Smooth muscle cell (in vitro differentiated cells): ENCODE measurements around the gene DAPK1. TPM values are rescaled to one million over a fixed set of nuclear protein-coding genes. Genes with fewer than 3 reads are reported as not detected.

Experiments
- DNase-seq: peaks from one replicate; lab custom pipeline; 2025; ENCODE audit not compliant: unreplicated experiment; lab: John Stamatoyannopoulos, UW
- H2AFZ ChIP-seq: fragments of 200-600 bp; sonication (generic); 2 replicates; pipeline ENCODE4 v1.6.0; 2016; ENCODE audit warnings: antibody characterized with exemption, low read depth, mild to moderate bottlenecking
- H3F3A ChIP-seq: fragments of 200-600 bp; sonication (generic); 2 replicates; pipeline ENCODE4 v1.6.0; 2017; ENCODE audit warnings: antibody characterized with exemption, low read depth
- H3K27ac ChIP-seq: fragments of 200-600 bp; sonication (generic); 2 replicates; pipeline ENCODE4 v1.5.1; 2016; ENCODE audit warnings: low read depth, mild to moderate bottlenecking
- H3K27me3 ChIP-seq: fragments of 200-600 bp; sonication (generic); 2 replicates; pipeline ENCODE4 v1.6.1; 2016; ENCODE audit warnings: low read depth, mild to moderate bottlenecking
- H3K36me3 ChIP-seq: fragments of 200-600 bp; sonication (generic); 2 replicates; pipeline ENCODE4 v1.5.1; 2016; ENCODE audit warnings: low read depth
- H3K4me1 ChIP-seq: fragments of 200-600 bp; sonication (generic); 2 replicates; pipeline ENCODE4 v1.5.1; 2016; ENCODE audit warnings: low read depth
- H3K4me2 ChIP-seq: fragments of 200-600 bp; sonication (generic); 2 replicates; pipeline ENCODE4 v1.6.0; 2016; ENCODE audit warnings: mild to moderate bottlenecking
- H3K4me3 ChIP-seq: fragments of 200-600 bp; sonication (generic); 2 replicates; pipeline ENCODE4 v1.5.1; 2016; ENCODE audit warnings: mild to moderate bottlenecking
- H3K79me2 ChIP-seq: fragments of 200-600 bp; sonication (generic); 2 replicates; pipeline ENCODE4 v1.6.0; 2016; ENCODE audit warnings: low read depth, mild to moderate bottlenecking
- H3K9ac ChIP-seq: fragments of 200-600 bp; sonication (generic); 2 replicates; pipeline ENCODE4 v1.6.0; 2016; ENCODE audit warnings: low read depth
- H3K9me3 ChIP-seq: fragments of 200-600 bp; sonication (generic); replicated peaks from 2 replicates; pipeline ENCODE4 v1.5.1; 2016; ENCODE audit warnings: low read depth
- H4K20me1 ChIP-seq: fragments of 200-600 bp; sonication (generic); 2 replicates; pipeline ENCODE4 v1.6.0; 2016; ENCODE audit warnings: low read depth
- WGBS: methylation state at CpG from one replicate; pipeline ENCODE4 v1.1.7; 2016; ENCODE audit warnings: low lambda C conversion rate; 5-methylcytosine and 5-hydroxymethylcytosine counted together
- polyA plus RNA-seq: library from polyadenylated mRNA; unstranded; fragments of >200 nt; fragmentation: Nextera tagmentation; extraction: Ambion mirVana; gene quantifications from 2 replicates; pipeline ENCODE4 v1.2.1, GENCODE V29; 2016
- total RNA-seq: library from RNA; depleted of rRNA; stranded (reverse); fragments of >200 nt; gene quantifications from 2 replicates; pipeline ENCODE4 v1.2.3, GENCODE V29; 2014
- TF ChIP-seq, protein P1 (sequence below): fragments of 200-600 bp; sonication (generic); IDR thresholded peaks from 2 replicates; pipeline ENCODE4 v1.5.1; 2017; ENCODE audit warnings: borderline replicate concordance, mild to moderate bottlenecking, antibody characterized with exemption; ENCODE audit not compliant: insufficient read depth, poor library complexity, severe bottlenecking

Gene DAPK1
- total RNA-seq (17.6 and 20.3 TPM in 2 replicates), polyA plus RNA-seq (11.3 and 12.6 TPM in 2 replicates)

DNA sequence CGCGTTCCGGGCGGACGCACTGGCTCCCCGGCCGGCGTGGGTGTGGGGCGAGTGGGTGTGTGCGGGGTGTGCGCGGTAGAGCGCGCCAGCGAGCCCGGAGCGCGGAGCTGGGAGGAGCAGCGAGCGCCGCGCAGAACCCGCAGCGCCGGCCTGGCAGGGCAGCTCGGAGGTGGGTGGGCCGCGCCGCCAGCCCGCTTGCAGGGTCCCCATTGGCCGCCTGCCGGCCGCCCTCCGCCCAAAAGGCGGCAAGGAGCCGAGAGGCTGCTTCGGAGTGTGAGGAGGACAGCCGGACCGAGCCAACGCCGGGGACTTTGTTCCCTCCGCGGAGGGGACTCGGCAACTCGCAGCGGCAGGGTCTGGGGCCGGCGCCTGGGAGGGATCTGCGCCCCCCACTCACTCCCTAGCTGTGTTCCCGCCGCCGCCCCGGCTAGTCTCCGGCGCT, at the start of gene DAPK1:
TSS of gene DAPK1 (plus strand) at position 264 of the 442 bp plus-strand sequence. CDS start 1,211 bp downstream, outside the sequence.
- Histone ChIP-seq H2AFZ (peak within 1 kb of the TSS; percentile 88), H3K27me3 (peaks cover 8% of the 10 kb centered on the region), H3K9me3 (no peaks in the 10 kb centered on the region), H3K4me2 (peak within 1 kb of the TSS; percentile 98), H3K4me3 (peak within 1 kb of the TSS; percentile 77), H3K79me2 (peaks cover 15% of the 10 kb centered on the region), H4K20me1 (peaks cover 6% of the 10 kb centered on the region), H3K27ac (no peak within 1 kb of the TSS), H3F3A (peaks cover 5% of the 10 kb centered on the region), H3K4me1 (peaks cover 14% of the 10 kb centered on the region), H3K9ac (peak within 1 kb of the TSS; percentile 57), H3K36me3 (no peaks in the 10 kb centered on the region)
- DNase-seq: no peak
- under 1% methylated on average over 34 of the region's 55 CpGs for WGBS
- TF ChIP-seq, protein P1, sequence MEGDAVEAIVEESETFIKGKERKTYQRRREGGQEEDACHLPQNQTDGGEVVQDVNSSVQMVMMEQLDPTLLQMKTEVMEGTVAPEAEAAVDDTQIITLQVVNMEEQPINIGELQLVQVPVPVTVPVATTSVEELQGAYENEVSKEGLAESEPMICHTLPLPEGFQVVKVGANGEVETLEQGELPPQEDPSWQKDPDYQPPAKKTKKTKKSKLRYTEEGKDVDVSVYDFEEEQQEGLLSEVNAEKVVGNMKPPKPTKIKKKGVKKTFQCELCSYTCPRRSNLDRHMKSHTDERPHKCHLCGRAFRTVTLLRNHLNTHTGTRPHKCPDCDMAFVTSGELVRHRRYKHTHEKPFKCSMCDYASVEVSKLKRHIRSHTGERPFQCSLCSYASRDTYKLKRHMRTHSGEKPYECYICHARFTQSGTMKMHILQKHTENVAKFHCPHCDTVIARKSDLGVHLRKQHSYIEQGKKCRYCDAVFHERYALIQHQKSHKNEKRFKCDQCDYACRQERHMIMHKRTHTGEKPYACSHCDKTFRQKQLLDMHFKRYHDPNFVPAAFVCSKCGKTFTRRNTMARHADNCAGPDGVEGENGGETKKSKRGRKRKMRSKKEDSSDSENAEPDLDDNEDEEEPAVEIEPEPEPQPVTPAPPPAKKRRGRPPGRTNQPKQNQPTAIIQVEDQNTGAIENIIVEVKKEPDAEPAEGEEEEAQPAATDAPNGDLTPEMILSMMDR: peak; percentile 5

DNA sequence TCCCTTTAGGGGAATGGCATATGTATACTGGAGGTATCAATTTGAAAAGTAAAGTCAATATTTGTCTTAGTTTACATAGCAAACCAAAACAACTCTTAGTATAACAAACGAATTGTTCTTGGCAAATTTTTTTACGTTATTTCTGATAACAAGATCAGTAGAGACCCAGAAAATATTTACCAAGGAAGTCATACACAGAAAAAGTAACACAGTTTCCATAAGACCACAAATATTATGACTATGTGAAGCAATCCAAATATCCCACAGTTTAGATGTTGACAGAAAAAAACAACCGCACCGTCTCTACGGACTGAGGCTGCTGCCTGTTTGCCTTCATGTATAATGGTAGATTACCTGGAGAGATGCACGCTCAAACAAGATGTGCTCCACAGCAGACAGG, 46.5 kb upstream of the DAPK1 start:
- DNase-seq: no peak
- Histone ChIP-seq H3K4me1 (no peaks in the 10 kb centered on the region), H3K9ac (no peak overlapping the region), H3F3A (no peaks in the 10 kb centered on the region), H3K4me3 (no peak overlapping the region), H3K79me2 (no peaks in the 10 kb centered on the region), H3K27ac (no peak overlapping the region), H3K9me3 (no peaks in the 10 kb centered on the region), H2AFZ (no peak overlapping the region), H4K20me1 (no peaks in the 10 kb centered on the region), H3K36me3 (no peaks in the 10 kb centered on the region), H3K27me3 (no peaks in the 10 kb centered on the region), H3K4me2 (no peak overlapping the region)
- TF ChIP-seq, protein P1: no peak
- 72% methylated on average over 6 of the region's 6 CpGs for WGBS

DNA sequence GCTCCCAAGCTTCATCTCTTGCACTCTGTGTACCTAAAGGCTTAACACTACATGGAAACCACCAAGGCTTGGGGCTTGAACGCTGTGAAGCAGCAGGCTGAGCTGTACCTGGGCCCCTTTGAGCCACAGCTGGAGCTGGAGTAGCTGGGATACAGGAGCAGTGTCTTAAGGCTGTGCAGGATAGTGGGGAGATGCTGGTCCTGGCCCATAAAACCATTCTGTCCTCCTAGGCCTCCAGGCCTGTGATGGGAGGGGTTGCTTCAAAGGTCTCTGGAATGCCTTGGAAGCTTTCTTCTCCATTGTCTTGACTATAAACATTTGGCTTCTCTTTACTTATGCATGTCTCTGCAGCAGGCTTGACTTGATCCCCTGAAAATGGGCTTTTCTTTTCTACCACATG, 42.3 kb upstream of the DAPK1 start:
- DNase-seq: no peak
- TF ChIP-seq, protein P1: no peak
- no peaks in the 10 kb centered on the region for H3K79me2 ChIP-seq
- H3K4me2 ChIP-seq: no peak overlapping the region
- no peaks in the 10 kb centered on the region for H4K20me1 ChIP-seq
- H2AFZ ChIP-seq: no peak overlapping the region
- no peaks in the 10 kb centered on the region for H3K4me1 ChIP-seq
- WGBS: 78% methylated on average over 1 of the region's 1 CpG
- no peaks in the 10 kb centered on the region for H3K9me3 ChIP-seq
- no peak overlapping the region for H3K27ac ChIP-seq
- H3F3A ChIP-seq: no peaks in the 10 kb centered on the region
- no peak overlapping the region for H3K4me3 ChIP-seq
- H3K36me3 ChIP-seq: no peaks in the 10 kb centered on the region
- no peak overlapping the region for H3K9ac ChIP-seq
- H3K27me3 ChIP-seq: no peaks in the 10 kb centered on the region

DNA sequence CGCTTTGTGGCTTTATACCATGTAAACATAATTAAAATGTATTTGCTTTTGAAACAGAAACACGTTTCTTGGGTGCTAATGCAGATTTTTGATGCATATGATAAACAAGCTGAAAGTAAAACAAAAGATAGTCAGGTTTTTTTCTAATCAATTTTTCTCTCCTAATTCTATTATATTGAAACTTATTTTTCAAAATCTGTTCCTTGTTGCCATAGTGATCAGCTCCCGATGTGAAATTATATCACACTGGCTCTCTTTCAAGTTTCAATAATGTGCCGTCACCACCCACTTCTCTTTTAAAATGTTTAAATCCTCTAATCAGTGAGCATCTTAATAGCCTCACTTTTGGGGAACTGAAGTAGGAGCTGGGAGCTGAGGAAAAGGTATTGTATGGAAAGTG, 36.4 kb upstream of the DAPK1 start:
- H3K9ac ChIP-seq: no peak overlapping the region
- H3K27me3 ChIP-seq: no peaks in the 10 kb centered on the region
- H3K4me3 ChIP-seq: no peak overlapping the region
- H3F3A ChIP-seq: no peaks in the 10 kb centered on the region
- H3K79me2 ChIP-seq: no peaks in the 10 kb centered on the region
- no peaks in the 10 kb centered on the region for H4K20me1 ChIP-seq
- TF ChIP-seq, protein P1: no peak
- H3K4me1 ChIP-seq: no peaks in the 10 kb centered on the region
- no peak overlapping the region for H3K4me2 ChIP-seq
- no peak overlapping the region for H2AFZ ChIP-seq
- H3K9me3 ChIP-seq: no peaks in the 10 kb centered on the region
- H3K27ac ChIP-seq: no peak overlapping the region
- no peak for DNase-seq
- H3K36me3 ChIP-seq: no peaks in the 10 kb centered on the region
- 79% methylated on average over 4 of the region's 4 CpGs for WGBS
